GM19438 (cell line): ENCODE results near the gene CLCN1.
"Not testable (repeated sequence)": the region's sequence is repeated elsewhere in the genome, so short reads cannot be mapped to it uniquely, and the experiment has no call there.

Source experiments
- ATAC-seq: cut with Tn5 transposase; IDR thresholded peaks from one replicate; pipeline ENCODE4 v1.9.1; 2021; ENCODE audit warnings: low read depth; ENCODE audit not compliant: unreplicated experiment

Gene CLCN1

DNA sequence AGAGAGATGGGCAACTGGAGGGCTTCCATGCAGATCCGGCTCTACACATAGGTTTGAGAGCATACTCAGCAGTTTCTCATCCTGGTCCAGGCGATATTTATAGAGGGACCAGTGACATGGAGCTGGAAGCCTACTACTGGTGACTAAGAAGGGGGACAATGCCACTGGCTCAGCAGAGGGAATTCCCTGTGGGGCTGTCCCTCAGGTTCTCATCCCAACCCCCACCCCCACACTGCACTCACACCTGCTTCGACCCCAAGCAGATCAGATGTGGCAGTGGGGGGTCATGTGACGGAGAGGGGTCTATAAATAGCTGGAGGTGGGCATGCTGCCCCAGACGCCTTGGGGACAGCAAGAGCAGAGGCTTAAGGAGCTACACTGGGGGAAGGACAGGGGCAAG lies at the start of gene CLCN1:
CLCN1 (plus strand) TSS at position 336 of the 400 bp plus-strand sequence. CDS start 102 bp downstream, outside the sequence.
- no peak for ATAC-seq

DNA sequence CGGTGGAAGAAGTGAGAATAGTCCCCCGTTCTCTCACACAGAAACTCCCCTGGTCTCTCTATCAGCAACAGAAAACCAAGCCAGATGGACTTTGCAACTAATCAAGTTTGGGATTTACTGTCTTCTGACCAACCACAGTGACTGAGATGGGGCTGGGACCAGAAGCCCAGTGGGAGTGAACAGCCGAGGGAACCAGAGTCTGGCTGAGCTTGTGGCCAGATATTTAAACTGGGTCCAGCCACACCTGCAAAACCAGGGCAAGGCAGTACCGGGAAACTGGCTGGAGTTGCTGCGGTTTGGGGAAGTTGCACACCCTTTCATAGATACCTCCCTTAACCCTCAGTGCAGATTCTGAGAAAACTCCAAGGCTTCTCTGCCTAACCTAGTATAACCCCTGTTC lies 46.7 kb upstream of the CLCN1 start:
- no peak for ATAC-seq

DNA sequence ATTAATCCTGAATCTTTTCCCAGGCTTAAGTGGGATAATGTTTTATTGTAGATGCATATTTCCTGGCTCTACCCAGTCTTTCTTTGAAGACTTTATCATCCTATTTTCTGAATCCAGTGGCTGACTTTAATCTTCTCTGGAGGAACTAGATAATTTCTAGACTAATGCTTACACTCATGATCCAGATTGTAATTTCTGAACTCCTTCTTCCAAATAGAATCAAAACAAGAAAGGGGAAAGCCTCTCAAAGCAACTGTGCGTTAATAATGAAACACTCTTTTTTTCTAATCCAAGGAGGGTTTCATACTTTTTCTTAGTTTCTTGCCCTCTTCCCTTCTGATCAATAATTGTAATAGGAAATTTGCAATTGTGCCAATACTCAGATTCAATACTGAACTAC lies 44.7 kb upstream of the CLCN1 start:
- ATAC-seq = no peak

DNA sequence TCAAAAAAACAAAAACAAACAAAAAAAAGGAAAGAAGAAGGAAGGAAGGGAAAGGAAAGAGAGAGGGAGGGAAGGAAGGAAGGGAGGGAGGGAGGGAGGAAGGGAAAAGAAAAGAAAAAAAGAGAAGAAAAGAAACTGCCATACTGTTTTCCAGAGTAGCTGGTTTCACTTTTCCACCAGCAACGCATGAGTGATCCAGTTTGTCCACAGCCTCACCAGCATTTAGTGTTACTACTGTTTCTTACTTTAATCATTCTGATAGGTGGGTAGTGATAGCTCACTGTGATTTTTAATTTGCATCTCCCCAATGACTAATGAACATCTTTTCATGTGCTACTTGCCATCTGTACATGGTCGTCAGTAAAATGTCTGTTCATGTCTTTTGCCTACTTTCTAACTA lies 43.0 kb upstream of the CLCN1 start:
- no peak for ATAC-seq

DNA sequence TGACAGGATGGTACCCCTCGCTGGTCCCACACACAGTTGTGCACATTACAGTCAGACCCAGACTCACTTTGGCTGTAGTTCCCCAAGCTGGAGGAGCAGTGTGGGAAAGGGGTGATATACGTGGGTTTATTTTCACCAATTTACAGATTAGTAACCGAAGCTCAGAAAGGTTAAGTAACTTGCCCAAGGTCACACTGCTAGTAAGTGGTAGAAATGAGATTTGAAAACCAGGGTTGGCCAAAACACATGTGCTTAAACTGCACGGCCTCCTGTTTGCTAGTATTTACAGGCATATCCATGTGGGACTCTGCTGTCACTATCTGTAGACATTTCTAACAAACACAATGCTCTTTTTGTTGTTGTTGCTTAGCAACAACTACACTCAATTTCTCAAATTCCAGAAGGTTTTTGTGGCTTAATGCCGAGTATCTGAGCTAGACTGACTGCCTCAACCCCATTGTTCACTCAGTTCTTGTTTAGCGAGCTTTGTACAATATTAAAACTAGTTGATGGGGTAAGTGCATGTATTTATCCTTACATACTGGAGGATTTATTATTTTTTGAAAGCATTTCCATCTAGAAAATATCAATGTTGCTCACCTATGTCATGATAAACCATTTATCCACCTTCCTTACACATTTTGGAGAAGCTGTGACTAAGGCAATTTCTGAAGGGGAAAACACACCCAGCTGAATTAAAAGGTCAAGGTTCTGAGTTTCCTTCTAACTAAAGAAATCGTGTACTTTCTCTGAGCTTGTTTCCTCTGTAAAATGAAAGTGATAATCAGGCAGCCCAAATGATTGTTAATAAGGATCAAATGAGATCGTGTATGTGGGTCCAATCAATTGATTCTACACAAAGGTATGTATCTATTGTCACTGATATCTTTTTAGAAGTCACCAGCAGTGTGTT lies 36.5 kb upstream of the CLCN1 start:
- ATAC-seq = no peak

DNA sequence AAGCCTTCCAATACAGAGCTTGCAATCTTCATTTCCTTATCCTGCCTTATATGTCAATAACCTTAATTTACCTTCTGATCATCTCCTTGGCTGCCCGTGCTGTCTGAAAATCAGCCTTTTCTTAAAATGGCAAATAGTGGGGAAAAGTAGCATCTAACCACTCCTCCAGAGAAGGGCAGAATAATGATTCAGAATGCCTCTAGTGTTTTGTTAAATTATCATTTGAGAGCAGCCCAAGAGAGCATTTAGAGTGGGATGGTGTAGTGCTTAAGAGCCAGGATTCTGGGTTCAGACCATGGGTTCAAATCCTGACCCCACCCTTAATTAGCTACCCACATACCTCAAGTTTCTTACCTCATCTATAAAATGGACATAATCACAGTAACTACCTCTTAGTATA lies 35.8 kb upstream of the CLCN1 start:
- no peak for ATAC-seq

DNA sequence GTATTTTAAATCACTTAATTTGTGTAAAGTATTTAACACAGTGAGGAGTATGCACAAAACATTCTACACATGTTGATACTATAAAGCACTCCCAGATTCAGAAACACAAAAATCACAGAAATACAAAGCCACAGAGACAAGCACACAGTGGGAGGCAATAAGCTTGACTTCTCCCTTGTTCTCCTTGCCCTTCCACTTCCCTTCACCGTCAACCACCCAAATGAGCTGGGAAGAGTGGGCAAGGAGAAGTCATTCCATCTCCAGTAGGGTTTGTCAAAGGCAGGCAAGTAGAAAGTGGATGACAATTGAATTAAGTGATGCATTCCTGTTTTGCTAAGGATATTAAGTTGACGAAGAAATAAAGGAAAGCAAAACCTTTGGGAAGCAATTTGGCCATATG lies 35.3 kb upstream of the CLCN1 start:
- ATAC-seq = no peak

DNA sequence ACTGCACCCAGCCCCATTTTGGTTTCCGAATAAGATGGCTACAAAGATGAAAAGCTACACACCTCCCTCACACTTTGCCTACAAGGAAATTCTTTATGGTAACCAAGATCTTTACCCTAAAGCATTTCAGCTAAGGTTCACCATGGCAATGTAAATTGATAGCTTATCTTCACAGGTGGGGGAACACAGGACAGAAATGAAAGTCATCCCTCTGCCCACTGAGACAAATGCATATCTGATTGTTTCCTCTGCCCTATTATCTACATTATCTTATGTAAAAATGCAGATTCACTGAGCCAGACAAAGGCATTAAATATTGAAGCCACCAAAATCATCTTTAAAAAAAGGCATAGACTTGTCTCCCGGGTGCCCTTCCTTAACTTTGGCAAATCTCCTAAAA lies 34.4 kb upstream of the CLCN1 start:
- ATAC-seq = no peak

DNA sequence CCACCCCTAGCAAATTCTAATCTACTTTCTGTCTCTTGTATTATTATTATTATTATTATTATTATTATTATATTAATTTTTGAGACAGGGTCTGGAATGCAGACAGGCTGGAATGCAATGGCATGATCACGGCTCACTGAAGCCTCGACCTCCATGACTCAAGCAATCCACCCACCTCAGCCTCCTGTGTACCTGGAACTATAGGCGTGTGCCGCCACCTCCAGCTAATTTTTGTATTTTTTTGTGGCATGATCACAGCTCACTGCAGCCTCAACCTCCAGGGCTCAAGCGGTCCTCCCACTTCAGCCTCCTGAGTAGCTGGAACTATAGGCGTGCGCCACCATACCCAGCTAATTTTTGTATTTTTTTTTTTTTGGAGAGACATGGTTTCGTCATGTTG lies 33.8 kb upstream of the CLCN1 start:
- ATAC-seq = no peak

DNA sequence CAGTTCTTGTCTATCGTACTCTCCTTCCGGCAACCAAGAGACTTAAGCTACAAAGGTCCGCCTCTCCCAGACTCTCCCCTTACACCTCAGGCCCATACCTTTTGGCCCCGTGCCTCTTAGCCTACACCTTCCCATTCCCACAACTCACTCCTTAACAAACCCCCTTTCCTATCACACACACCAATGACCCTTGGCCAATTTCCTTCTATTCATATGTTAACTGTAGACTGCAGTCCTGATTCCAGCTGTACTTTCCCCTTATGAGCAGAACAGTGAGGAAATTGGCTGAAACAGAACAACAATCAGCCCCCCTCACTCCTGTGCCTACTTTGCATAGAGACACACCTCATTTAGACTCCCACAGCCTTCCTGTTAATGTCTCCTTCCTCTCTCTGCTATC lies 32.5 kb upstream of the CLCN1 start:
- ATAC-seq = no peak

DNA sequence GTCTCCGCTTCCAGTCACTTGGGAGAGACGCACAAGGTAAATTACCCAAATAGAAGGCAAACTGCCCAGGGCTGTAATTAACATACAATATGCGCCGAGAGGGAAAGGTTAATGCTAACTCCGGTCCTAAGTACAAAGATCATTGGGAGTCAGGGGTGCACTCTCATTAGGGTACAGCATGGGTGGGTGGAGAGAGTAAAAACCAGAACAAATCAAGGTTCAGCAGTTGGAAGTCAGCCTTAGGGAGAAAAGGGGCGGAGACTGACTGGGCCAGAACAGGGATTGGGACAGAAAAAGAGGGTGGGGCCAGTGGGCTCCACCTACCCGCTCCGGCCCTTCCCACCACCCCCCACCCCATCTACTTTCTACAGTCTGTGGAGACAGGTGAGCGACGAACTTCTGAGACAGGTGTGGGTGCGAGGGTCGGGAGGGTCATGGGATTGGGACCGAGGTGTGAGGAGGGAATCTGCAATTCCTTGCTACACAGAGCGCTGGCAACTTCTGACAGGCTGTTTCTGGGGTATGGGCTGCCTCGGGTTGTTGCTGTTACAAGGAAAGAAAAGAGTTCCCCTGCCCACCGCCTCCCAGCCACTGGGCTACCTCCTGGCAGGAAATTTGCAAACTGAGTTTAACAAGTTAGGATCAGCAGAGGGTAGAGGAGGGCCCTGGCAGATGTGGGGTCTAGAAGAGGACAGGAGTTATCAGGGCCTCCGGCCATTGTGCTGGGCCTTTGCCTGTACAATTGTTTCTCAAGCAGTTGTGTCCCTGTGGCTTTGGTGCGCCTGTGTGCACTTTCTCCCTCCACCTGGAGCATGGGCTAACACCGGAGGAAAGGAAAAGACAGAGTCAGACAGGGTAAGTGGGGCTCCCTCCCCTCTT lies 31.1 kb upstream of the CLCN1 start, which contains the start of gene TMEM139:
TMEM139 (plus strand) TSS at position 368 of the 879 bp plus-strand sequence. CDS start 1,000 bp downstream, outside the sequence.
- ATAC-seq = no peak

DNA sequence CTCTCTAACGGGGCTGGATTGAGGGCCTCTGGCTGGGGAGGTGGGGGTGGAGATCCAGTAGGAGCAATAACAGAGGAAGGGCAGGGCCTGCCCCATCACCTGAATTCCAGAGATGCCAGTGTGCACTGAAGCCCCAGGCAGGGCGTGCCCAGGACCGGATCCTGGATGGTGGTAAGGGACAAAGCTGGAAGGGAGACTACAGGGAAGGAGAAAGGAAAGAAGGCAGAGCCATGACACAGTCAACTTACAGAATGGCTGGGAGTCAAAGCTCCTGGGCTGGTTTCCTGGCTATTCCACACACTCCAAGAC lies 30.5 kb upstream of the CLCN1 start:
- ATAC-seq = no peak

DNA sequence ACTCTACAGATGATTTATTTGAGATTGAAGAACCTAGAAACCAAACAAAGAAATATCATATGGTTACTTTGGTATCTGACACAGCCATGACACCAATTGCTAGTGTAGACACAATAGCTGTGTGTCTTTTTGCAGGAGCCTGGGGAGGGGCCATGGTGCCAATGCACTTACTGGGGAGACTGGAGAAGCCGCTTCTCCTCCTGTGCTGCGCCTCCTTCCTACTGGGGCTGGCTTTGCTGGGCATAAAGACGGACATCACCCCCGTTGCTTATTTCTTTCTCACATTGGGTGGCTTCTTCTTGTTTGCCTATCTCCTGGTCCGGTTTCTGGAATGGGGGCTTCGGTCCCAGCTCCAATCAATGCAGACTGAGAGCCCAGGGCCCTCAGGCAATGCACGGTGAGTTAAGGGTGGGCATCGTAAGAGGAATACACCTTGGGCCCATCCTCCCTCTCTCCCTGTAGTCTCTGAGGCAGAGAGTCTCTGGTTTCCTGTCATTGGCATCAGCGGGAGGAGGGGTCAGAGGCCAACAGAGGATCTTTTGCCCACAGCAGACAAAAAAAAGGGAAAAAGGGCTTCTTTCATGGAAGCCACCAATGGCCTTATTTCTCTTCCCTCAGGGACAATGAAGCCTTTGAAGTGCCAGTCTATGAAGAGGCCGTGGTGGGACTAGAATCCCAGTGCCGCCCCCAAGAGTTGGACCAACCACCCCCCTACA lies 29.9 kb upstream of the CLCN1 start:
- ATAC-seq = no peak

DNA sequence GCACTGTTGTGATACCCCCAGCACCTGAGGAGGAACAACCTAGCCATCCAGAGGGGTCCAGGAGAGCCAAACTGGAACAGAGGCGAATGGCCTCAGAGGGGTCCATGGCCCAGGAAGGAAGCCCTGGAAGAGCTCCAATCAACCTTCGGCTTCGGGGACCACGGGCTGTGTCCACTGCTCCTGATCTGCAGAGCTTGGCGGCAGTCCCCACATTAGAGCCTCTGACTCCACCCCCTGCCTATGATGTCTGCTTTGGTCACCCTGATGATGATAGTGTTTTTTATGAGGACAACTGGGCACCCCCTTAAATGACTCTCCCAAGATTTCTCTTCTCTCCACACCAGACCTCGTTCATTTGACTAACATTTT lies 29.4 kb upstream of the CLCN1 start:
- no peak for ATAC-seq

DNA sequence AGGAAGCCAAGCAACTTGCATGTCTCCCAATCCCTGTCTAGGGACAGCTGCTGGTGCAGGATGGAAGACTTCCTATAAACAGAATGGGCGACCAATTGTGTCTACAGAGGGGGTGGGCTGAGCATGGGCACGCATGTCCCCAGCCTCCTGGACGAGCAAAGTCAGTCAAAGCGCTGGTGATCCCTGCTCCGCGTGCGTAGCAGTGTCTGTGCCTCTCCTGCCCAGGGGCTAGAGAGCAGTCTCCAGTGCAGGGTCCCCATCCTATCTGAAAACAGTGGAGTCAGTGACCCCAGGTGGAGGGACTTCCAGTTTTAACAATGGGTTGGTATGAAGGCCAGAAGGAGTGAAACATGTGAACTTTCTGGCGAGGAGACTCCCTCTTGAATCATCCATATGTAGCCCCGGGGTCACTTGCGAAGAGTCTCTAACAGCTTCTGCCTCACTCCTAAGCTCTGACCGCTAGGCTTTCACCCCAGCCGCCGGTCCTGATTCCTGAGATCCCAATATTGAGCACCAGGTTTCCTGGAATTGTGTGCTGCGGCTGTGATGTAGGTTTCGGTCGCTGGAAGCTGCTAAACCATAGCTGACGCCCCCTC lies 28.5 kb upstream of the CLCN1 start:
- ATAC-seq = no peak

DNA sequence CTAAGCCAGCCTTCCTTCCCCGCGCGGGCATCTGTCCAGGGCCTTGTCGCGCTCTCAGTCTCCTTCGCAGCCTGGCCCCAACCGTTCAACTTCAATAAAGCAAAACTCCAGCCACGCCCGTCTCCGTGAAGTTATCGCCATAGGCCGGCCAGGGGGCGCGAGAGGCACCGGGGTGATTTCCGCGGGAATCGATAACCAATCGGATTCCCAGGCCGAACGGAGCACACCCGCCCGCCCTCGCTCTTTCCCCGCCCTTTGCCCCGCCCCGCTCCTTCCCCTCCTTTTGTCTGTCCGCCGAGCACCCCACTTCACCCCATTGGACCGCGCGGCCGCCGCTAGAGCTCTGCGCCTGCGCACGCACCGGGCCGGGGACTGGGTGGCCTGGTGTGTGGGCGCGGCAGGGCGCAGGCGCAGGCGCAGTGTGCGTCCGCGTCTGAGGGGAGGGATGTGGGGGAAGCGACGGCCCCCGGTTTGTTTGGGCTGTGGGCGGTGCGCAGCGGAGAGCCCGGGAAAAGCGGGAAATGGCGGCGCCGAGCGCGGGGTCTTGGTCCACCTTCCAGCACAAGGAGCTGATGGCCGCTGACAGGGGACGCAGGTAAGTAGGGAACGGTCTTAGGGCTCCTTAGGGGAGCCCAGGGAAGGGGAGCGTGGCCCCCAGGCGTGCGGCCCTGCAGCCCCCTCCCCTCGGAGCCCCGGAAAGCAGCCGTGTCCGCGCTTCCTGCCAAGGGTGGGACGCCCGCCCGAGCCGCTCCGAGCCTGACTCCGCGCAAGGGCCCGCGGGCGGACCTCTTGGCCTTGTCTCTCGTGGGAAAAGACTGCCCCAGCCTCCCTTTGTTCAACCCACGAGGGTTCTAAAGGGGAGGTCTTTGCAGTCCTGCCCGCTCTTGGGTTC lies 27.7 kb upstream of the CLCN1 start, which contains the start of gene CASP2:
CASP2 (plus strand) TSS at position 417 of the 892 bp plus-strand sequence; CDS start at position 522, 105 bp downstream.
- ATAC-seq = peak; percentile 87

DNA sequence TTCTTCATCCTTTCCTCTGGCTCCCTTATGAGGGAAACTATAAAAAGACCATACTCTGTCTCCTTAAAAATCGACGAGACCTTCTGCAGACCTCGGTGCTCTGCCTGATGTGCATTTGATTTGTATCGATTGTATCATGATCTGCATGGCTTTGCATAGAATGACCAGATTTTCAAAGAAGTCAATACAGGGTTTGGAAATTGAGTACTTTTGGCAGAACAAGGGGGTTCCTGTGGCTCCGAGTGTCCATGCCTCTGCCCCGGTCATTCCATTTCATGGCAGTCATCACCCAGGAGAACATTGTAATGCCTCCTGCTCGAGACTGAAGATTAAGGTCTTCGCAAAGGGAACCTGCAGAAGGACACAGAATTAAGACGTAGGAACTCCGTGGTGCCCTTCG lies 27.1 kb upstream of the CLCN1 start:
- ATAC-seq = no peak

DNA sequence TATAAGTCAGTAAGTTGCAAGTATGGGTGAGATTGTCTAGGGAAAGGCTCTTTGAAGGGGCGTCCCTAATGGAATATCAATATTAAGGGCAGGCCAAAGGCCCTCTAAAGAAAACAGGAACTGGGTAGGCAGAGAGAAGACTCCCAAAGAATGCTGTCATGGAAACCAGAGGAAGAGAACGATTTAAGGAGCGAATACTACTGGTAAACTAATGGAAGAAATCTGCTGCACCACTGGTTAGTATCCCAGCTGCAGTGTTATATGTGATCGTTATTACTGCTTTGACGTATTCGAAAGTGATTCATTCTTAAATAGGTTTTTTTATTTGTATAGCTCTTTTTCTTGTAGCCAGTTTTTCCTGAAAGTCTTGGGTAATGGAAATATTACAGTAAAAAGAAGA lies 26.5 kb upstream of the CLCN1 start:
- ATAC-seq = no peak

DNA sequence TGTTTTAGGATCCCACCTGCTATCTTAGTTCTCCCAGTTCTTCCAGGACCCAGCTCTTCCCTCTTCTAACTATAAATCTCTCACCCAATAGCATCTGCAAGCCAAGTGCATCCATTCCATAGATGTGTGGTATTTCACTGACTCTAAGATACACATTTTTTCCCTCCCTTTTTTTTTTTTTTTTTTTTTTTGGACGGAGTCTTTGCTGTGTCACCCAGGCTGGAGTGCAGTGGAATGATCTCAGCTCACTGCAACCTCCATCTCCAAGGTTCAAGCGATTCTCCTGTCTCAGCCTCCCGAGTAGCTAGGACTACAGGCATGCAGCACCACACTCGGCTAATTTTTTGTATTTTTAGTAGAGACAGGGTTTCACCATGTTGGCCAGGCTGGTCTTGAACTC lies 26.0 kb upstream of the CLCN1 start:
- ATAC-seq = not testable (repeated sequence)

DNA sequence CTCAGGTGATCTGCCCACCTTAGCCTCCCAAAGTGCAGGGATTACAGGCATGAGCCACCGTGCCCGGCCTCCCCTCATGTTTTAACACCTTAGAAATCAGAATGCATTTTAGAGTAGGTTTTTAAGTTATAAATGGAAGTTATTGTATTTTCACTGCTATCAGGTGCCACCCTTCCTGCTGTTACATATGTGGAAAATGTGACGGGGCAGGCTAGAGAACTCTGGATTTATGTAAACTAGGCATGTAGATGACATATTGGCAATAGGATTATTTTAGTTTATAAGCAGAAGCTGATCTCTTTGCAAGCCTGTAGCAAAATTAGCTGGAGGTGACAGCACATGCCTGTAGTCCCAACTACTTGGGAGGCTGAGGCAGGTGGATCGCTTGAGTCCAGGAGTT lies 25.6 kb upstream of the CLCN1 start:
- no peak for ATAC-seq
